NT2/D1 (cell line): Measurements from ENCODE around the gene ZFHX3.

Experiments used
- SUZ12 ChIP-seq: IDR thresholded peaks from 2 replicates; pipeline ENCODE4 v1.6.1; 2011; ENCODE audit not compliant: insufficient read length, insufficient read depth; ENCODE audit errors: extremely low read depth
- YY1 ChIP-seq: IDR thresholded peaks from 2 replicates; pipeline ENCODE4 v1.6.1; 2011; ENCODE audit not compliant: insufficient read length, insufficient read depth

DNA sequence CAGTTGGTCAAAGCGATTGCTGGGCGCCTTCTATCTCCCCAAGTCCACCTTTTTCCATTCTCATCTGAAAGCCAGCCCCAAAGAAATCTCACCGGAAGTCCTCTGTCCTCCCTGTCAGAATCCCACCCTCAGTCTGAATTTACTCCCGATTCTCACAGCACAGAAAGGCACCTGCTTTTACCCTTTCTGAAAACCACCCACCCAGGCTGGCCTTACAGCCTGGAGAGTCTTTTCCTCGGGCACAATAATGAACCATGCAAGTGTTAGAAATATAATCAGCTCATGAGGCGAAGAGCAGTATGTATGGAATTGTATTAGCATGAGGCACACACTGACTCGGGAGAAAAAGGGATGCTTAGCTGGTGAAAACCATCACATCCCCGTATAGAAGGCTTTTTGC lies 1.2 kb upstream of the ZFHX3 start:
- TF ChIP-seq YY1 (no peak), SUZ12 (no peak)
